GM18517 (cell line): ENCODE results near the gene APOF.
"Not testable (repeated sequence)": the region's sequence is repeated elsewhere in the genome, so short reads cannot be mapped to it uniquely, and the experiment has no call there.

Experiments
- ATAC-seq: cut with Tn5 transposase; IDR thresholded peaks from one replicate; pipeline ENCODE4 v1.9.1; 2021; ENCODE audit warnings: mild to moderate bottlenecking, moderate library complexity; ENCODE audit not compliant: unreplicated experiment

Gene APOF

GRCh38 chr12:56362130-56363059, at the start of gene APOF:
Gene APOF, minus strand, starts transcription at chr12:56362857. Its CDS starts 112 bp downstream, at chr12:56362745.
- ATAC-seq, result no peak

GRCh38 chr12:56411781-56412639, 49.4 kb upstream of the APOF start:
- no peak for ATAC-seq

- ATAC-seq, result no peak
These were observed 48.1 kb upstream of the APOF start for GRCh38 chr12:56410768-56411167.

GRCh38 chr12:56408799-56409417, 46.3 kb upstream of the APOF start:
- no peak for ATAC-seq

- not testable (repeated sequence) for ATAC-seq
These were observed 41.6 kb upstream of the APOF start for GRCh38 chr12:56404227-56404626.

GRCh38 chr12:56401612-56402011, 39.0 kb upstream of the APOF start:
- not testable (repeated sequence) for ATAC-seq

- ATAC-seq, result not testable (repeated sequence)
These were observed 38.5 kb upstream of the APOF start for GRCh38 chr12:56401125-56401524.

- ATAC-seq, result not testable (repeated sequence)
These were observed 36.8 kb upstream of the APOF start for GRCh38 chr12:56399466-56399865.

GRCh38 chr12:56398324-56398723, 35.7 kb upstream of the APOF start:
- ATAC-seq, result no peak

- ATAC-seq, result no peak
These were observed 29.7 kb upstream of the APOF start for GRCh38 chr12:56392331-56392730.

- no peak for ATAC-seq
These were observed 29.1 kb upstream of the APOF start for GRCh38 chr12:56391721-56392120.

- ATAC-seq, result no peak
These were observed 26.8 kb upstream of the APOF start for GRCh38 chr12:56389412-56389811.

- ATAC-seq, result no peak
These were observed 24.6 kb upstream of the APOF start for GRCh38 chr12:56387152-56387736.

GRCh38 chr12:56385873-56386272, 23.2 kb upstream of the APOF start:
- no peak for ATAC-seq

GRCh38 chr12:56382611-56383010, 20.0 kb upstream of the APOF start:
- ATAC-seq, result no peak

GRCh38 chr12:56377989-56378316, 15.3 kb upstream of the APOF start:
- no peak for ATAC-seq

- no peak for ATAC-seq
These were observed 14.8 kb upstream of the APOF start for GRCh38 chr12:56377310-56377988.

GRCh38 chr12:56375598-56376434, 13.2 kb upstream of the APOF start:
- ATAC-seq, result peak; percentile 73
